ENCODE measurements around the gene DACT1.

The DACT1 gene

GRCh38 chr14:58666737-58667136 lies 29.0 kb downstream of the DACT1 start:
- DNase-seq (ENCODE audit: low read depth): no peak
- no peak overlapping the region for H3K4me3 ChIP-seq (ENCODE audit: low read depth, low read length)
- no peak for TF ChIP-seq CTCF (IDR thresholded peaks at IDR 0.05; ENCODE audit: control insufficient read depth, extremely low read depth, insufficient read depth)

- no peak overlapping the region for H3K4me3 ChIP-seq (ENCODE audit: low read depth, low read length)
- DNase-seq (ENCODE audit: low read depth): no peak
- TF ChIP-seq CTCF (IDR thresholded peaks at IDR 0.05; ENCODE audit: control insufficient read depth, extremely low read depth, insufficient read depth): no peak
Observed at GRCh38 chr14:58667900-58668299, 30.1 kb downstream of the DACT1 start.

GRCh38 chr14:58668848-58669480 lies 31.2 kb downstream of the DACT1 start:
- no peak for TF ChIP-seq CTCF (IDR thresholded peaks at IDR 0.05; ENCODE audit: control insufficient read depth, extremely low read depth, insufficient read depth)
- no peak for DNase-seq (ENCODE audit: low read depth)
- H3K4me3 ChIP-seq (ENCODE audit: low read depth, low read length): no peak overlapping the region

- H3K4me3 ChIP-seq (ENCODE audit: low read depth, low read length): no peak overlapping the region
- no peak for TF ChIP-seq CTCF (IDR thresholded peaks at IDR 0.05; ENCODE audit: control insufficient read depth, extremely low read depth, insufficient read depth)
- DNase-seq (ENCODE audit: low read depth): no peak
Observed at GRCh38 chr14:58669556-58670200, 31.9 kb downstream of the DACT1 start.

GRCh38 chr14:58671024-58671423 lies 33.3 kb downstream of the DACT1 start:
- DNase-seq (ENCODE audit: low read depth): no peak
- TF ChIP-seq CTCF (IDR thresholded peaks at IDR 0.05; ENCODE audit: control insufficient read depth, extremely low read depth, insufficient read depth): no peak
- H3K4me3 ChIP-seq (ENCODE audit: low read depth, low read length): no peak overlapping the region

GRCh38 chr14:58671436-58671835 lies 33.7 kb downstream of the DACT1 start:
- DNase-seq (ENCODE audit: low read depth): no peak
- no peak overlapping the region for H3K4me3 ChIP-seq (ENCODE audit: low read depth, low read length)
- TF ChIP-seq CTCF (IDR thresholded peaks at IDR 0.05; ENCODE audit: control insufficient read depth, extremely low read depth, insufficient read depth): no peak

- TF ChIP-seq CTCF (IDR thresholded peaks at IDR 0.05; ENCODE audit: control insufficient read depth, extremely low read depth, insufficient read depth): no peak
- no peak for DNase-seq (ENCODE audit: low read depth)
- H3K4me3 ChIP-seq (ENCODE audit: low read depth, low read length): no peak overlapping the region
Observed at GRCh38 chr14:58673722-58674121, 36.0 kb downstream of the DACT1 start.

Measured in LNCaP clone FGC (cell line).